Stimulated activated CD4-positive, alpha-beta T cell treated with anti-CD3 and anti-CD28 coated beads, Interleukin-1b, Interleukin-23, amount 100 ng/mL, for 24 hours (primary cell): ENCODE measurements around the gene INO80D.
"Not testable (repeated sequence)": the region's sequence is repeated elsewhere in the genome, so short reads cannot be mapped to it uniquely, and the experiment has no call there.

Experiments
- DNase-seq, 4 experiments: peaks; one replicate each; pipeline ENCODE4 v3.0.0-alpha.2; 2020; ENCODE audit warnings: low read depth in 4 of 4, low spot score in 1 of 4

The INO80D gene

DNA sequence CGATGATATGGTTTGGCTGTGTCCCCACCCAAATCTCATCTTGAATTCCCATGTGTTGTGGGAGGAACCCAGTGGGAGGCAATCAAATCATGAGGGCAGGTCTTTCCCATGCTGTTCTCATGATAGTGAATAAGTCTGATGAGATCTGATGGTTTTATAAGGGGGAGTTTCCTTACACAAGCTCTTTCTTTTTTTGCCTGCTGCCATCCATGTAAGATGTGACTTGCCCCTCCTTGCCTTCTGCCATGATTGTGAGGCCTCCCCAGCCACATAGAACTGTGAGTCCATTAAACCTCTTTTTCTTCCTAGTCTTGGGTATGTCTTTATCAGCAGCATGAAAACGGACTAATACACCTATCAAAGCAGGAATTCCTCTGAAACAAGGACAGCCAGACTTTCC, 107.2 kb downstream of the INO80D start:
- DNase-seq, result not testable (repeated sequence)

DNA sequence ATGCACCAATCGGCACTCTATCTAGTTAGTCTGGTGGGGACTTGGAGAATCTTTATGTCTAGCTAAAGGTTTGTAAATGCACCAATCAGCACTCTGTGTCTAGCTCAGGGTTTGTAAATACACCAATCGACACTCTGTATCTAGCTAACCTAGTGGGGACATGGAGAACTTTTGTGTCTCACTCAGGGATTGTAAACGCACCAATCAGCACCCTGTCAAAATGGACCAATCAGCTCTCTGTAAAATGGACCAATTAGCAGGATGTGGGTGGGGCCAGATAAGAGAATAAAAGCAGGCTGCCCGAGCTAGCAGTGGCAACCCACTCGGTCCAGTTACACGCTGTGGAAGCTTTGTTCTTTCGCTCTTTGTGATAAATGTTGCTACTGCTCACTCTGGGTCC, 108.3 kb downstream of the INO80D start:
- not testable (repeated sequence) for DNase-seq

DNA sequence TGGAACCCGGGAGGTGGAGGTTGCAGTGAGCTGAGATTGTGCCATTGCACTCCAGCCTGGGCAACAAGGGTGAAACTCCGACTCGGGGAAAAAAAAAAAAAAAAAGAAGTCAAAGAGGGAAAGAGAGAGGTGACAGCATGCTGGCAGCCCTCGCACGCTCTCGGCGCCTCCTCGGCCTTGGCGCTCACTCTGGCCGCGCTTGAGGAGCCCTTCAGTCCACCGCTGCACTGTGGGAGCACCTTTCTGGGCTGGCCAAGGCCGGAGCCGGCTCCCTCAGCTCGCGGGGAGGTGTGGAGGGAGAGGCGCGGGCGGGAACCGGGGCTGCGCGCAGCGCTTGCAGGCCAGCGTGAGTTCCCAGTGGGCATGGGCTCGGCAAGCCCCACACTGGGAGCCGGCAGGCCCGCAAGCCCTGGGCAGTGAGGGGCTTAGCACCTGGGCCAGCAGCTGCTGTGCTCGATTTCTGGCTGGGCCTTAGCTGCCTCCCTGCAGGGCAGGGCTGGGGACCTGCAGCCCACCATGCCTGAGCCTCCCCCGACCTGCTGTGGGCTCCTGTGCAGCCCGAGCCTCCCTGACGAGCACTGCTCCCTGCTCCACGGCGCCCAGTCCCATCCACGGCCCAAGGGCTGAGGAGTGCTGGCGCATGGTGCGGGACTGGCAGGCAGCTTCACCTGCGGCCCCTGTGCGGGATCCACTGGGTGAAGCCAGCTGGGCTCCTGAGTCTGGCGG, 108.9 kb downstream of the INO80D start:
- not testable (repeated sequence) for DNase-seq

DNA sequence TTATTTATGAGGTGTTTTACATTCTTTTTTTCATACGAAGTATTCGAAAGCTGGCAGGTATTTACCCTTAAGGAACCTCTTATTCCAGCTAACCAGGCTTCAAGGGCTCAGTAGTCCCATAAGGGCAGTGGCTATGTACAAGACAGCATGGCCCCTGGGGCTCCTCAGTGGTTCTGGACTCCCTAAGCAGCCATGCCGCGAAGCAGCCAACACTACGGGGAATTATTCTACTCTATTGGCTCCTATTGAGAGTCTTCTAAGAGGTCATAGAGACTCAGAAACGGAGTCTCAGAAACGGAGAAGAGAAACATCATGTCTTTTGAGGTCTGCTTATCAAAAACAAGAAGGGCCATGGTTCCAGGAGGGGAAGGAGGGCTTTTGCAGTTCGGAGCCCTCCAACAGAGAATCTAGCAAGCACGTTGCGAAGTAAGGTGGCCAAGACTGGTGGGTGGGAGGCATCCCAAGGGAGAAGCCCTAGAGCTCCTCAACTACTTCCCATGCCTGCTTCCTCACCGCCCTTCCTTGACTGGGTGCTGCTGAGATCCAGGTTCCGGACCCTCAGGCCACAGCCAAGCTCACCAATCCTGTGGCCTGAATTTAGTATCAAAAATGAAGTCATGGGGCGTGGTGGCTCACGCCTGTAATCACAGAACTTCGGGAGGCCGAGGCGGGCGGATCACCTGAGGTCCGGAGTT, 109.7 kb downstream of the INO80D start:
- DNase-seq, result no peak

DNA sequence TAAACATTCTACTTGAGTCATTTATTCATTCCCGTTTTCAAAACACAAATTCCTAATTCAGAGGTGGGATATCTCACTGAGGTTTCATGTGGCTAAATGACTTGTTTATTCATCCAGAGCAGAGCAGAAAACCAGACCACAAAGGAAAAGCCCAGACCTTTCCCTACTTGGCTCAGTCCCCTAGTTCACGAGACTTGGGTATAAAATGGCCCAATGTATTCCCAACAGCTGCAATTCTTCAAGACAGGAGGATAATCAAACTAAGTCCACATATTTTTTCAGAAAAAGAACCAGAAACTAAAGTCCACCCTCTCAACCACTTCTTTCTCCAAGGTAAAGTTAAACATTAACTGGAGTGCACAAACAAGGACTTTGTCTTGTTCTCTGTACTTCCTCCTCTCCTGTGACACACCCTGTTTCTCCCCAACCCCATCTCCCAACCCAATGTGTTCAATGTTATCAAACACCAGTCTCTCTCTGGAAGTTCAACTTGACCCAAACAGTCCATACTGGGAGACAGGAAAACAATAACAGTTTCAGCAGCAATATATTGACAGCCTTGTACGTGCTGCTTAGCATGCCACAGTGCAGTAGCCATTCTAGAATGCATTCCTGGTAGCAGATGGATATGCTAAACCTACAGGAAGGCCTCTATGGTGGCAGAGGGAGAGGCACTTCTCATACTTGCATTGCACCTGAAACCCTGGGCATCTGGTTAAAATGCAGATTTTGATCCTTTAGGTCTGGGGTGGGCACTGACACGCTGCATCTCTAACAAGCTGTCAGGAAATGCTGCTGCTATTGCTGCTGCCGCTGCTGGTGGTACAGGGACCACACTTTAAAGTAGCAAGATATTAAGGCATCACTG, 110.7 kb downstream of the INO80D start:
- no peak for DNase-seq

DNA sequence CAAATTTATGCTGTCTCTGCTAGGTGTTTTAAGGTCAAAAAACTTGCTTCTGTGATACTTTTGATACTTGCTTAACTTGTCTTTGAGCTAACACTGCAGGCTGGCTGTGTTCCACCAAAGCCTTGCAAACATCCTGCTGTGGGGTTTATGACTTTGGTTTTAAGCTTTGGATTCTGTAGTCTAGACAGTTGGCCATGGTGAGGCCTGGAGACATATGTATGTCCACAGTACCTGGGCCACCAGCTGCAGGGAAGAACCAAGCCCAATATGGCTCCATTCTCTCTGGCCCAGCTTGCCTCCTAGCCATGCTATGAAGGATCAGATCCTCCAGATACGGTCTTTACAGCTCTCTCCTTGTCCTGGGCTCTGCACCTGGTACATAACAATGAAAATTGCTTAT, 113.9 kb downstream of the INO80D start:
- DNase-seq, result no peak

DNA sequence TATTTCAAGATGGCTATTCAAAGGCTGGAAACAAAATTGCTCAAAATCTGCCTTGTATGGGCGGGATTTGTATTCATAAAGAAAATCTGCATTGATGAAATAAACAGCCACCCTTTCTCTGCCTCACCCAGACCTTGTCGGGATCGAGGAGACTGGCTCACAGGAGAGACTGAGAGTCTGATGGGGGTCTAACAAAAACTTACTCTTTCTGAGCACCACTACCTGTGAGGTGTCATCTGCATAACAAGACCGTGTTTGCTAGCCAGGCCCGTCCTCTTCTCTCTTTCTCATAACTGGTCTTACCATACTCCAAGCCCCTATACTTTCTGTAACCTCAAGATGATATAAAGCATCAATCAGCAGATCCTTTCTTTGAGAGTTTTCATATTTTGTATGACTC, 115.6 kb downstream of the INO80D start:
- DNase-seq, result no peak

DNA sequence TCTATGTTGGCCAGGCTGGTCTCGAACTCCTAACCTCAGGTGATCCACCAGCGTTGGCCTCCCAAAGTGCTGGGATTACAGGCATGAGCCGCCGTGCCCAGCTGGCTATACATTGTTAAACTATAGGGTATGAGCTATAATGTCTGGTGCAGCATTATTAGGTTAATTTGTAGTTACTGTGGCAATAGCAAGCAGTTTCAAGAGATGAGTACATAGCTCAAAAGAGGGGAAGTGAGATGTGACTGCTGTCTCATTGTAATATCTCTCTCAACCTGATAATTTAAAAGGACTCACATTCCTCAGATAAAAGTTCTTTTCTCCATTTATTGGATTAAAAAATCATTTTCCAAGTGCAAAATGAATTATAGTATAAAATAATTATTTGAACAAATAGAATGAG, 116.4 kb downstream of the INO80D start:
- no peak for DNase-seq

DNA sequence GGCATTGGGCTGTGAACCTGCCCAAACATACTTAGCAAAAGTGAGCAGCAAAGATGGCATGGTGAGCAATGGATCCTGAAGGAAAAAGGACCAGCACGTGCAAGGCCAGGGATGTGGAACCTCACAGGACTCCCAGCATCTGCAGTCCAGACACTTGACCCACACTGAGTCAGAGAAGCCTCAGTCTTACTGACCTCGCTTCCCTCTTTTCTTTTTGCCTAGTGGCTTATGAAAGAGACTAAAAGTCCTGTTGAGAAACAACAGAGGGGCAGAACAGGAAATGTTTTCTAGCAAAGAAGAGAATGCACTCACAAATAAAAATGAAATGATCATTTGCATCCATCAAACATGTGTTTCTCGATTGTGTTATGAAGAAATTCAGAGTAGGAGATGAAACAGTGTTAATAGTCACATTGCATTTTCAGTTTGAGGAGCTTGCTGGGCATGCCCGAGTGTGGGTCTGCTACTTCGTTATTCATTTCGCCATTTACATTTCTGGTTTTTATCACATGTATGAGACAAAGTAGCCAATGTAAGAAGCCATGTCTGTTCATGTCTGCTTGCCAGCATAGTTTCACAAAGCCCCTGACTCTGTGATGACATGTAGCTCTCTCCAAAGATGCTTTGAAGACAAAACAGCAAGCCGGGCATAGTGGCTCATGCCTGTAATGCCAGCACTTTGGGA, 118.4 kb downstream of the INO80D start:
- DNase-seq, result no peak

DNA sequence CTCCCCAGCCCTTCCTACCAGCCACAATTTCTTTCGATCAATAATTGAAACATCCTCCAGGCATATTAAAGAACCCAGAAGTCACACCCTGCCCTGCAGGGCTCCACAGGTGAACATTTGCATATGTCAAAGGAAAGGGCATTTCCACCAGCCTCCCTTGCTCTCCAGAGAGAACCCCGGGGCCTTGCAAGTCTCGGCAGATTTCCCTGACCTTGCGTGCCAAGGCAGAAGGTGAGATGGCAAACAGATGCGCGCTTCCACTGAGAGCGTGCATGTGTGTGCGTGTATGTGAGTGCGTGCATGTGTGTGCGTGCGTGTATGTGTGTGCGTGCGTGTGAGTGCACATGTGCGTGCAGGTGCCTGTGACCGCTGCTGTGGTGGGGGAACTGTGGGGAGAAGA, 120.3 kb downstream of the INO80D start:
- DNase-seq, result no peak

DNA sequence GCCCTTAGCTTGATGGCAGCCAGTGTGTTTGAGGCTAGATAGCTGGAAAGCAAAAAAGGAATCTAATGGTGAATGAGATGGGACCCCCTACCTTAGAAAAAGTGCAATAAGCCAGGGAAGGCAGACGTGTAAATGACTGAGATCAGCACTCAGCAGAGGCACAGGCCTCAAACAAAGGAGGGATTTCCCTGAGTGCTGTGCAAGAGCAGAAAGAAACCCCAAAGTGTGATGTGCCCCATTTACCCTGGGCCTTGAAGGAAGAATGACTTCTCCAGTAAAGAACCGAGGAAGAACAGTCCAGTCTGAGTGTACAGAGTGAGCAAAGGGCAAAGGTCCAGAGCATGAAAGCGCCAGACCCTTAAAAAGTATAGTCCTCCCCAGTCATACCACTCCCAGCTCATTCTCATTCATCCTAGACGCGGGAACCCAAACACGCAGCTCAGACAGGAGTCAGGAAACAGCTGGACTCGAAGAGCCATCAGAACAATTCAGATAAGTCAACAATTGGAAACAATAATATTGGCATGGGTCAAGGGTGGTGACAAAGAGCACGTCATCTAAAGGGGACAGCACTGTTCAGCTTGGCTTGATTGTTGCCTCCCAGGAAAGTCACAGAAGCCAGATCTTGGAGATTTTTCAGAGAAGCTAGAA, 121.7 kb downstream of the INO80D start:
- no peak for DNase-seq

DNA sequence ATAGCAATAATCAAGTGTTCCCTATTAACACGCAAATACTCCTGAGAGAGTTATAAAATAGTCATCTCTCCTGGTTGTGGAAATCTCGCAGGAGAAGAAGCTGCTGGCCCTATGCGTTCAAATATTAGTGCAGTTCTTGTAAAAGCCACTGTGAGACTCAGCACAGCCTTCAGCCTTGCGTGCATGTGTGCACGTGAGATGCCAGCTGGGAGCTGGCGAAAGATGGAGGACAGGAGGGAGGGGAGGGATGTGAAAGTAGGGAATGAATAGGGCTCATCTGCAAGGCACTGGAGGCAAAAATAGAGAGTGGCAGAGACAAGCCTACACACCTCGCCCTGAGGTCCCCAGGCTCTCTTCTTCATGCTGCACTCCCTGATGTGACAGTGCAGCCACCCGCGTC, 126.5 kb downstream of the INO80D start:
- DNase-seq, result no peak

DNA sequence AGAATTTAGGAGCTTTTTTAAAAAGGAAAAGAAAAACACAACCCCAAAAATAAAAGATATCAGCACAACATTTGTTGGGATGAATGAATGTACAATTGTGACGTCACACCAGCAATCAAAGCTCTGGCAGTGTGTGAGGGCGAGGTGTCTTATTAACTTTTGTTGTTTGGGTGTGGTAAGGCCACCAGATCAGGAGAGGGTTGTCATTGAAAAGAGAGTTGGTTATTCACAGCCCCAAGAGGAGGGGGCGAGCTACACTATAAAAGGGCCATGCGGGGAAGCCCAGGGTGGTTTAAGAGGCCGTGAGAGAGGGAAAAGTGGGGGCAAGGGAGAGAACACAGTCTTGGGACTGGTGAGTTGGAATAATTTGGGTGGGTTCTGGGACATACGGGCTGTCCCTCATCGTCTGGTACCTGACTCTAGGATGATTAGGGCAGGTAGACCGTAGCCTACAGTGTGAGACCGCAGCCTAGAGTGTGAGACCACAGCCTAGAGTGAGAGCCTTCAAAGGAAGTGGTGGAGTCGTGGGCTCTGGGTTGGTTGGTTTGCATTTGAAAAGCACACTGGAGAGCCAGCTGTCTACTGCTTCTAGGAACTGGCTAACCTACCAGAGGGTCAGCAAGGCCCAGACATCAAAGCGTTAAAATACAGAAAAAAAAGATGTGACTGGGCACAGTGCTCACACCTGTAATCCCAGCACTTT, 128.4 kb downstream of the INO80D start:
- DNase-seq, result no peak

DNA sequence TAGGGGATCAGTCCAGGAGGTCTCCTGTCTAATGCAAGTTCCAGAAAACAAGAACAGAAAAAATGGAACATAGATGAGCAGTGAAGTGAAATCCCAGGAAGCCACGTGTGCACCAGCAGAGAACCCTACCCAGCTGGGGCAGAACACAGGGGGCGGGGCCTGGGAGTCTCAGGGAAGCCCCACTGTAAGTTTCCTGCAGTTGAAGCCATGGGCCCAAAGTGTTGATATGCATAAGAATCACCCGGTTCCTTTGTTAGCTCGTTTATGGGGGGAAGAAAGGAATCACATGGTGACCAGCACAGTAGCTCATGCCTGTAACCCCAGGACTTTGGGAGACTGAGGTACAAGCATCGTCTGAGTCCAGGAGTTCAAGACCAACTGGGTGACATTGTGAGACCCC, 131.3 kb downstream of the INO80D start:
- no peak for DNase-seq

DNA sequence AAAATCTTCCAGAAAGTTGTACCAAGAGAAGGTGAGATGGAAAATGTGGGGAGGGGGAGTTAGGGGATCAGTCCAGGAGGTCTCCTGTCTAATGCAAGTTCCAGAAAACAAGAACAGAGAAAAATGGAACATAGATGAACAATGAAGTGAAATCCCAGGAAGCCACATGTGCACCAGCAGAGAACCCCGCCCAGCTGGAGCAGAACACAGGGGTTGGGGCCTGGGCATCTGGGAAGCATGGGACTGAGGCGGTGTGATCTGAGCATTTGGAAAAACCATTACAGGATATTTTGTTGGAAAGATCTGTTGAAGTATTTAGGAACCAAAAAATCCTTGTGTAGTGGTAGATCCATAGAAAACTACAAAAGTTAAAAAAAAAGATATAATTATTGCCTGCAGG, 133.7 kb downstream of the INO80D start:
- no peak for DNase-seq

DNA sequence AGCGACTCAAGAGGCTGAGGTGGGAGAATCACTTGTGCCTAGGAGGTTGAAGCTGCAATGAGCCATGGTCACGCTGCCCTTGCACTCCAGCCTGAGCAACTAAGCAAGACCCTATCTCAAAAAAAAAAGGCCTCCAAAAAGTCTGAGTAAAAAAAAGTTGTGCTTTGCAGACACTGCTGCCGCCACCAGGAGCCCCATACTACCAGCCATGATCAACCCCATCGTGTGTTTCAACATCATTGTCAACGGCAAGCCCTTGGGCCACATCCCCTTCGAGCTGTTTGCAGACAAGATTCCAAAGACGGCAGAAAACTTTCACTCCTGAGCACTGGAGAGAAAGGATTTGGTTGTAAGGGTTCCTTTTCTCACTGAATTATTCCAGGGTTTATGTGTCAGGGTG, 137.1 kb downstream of the INO80D start:
- no peak for DNase-seq

DNA sequence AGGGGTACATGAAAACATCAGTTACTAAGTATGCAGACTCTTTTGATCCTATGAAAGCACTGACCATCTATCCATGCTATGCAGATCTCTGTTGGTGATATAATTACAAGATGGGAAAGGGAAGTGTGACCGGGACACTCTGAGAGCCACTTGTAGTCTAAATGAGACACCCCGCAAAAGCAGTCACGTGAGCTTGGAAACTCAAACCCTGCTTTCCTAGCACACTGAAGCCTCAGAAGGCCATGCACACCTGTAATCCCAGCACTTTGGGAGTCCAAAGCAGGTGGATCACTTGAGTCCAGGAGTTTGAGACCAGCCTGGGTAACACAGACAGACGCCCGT, 137.5 kb downstream of the INO80D start:
- DNase-seq, result no peak

DNA sequence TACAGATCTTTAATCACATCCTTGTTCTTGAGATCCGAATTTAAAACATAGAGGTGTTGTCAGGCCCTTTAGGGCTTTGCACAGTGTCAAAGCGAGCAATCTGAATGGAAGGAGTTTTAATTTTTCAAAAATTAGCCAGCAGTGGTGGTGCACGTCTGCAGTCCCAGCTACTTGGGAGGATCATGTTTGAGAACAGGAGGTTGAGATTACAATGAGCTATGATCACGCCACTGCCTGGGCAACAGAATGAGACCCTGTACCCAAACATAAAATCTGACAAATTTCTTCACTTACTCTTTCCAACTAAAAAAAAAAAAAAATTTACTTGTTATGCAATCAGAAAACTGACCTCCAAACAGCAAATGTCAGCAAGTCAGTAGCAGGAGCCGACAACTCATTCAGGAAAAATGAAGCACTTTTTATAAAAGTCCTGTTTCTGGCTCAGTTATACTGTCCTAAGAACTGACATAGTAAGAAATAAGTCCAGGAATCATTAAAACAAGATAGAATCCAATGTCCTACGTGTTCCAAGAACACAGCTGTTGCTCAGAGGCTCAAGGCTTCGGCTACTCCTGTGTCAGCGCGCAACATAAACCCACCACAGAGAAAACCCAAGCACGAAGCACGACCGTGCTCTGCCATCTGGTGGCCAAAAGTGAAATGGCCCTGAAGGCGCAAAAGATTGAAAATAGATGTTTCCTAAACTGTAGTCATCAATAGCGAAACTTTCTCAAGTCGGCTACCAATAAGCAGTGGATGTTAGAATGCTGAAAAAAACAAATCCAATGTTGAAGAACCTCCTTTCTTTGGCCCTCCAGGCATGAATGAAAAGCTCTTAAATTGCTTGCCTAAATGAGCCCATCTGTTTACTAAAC, 138.1 kb downstream of the INO80D start:
- DNase-seq, result peak; percentile 5 to 34 (median 23)

DNA sequence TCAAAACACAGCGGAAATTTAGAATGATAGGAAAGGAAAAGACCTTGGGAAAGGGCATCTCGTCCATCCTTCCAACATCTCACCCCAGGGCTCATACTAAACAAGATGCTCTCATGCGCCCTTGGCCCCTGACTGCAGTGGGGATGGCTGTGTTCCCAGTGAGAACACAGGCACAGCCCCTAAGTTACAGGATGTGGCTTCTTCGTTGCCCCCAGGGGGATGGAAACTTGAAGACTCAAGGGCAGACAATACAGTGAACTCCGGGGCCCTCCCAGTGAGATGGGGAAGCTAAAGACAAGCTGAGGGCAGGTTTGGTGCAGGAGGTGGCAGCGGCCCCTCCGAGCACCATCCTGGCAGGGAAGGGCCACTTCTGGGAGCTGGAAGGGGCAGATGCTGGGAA, 139.7 kb downstream of the INO80D start:
- no peak for DNase-seq
